ENCODE data around the gene VWA1.
"Not testable (repeated sequence)": the region's sequence is repeated elsewhere in the genome, so short reads cannot be mapped to it uniquely, and the experiment has no call there.

DNA sequence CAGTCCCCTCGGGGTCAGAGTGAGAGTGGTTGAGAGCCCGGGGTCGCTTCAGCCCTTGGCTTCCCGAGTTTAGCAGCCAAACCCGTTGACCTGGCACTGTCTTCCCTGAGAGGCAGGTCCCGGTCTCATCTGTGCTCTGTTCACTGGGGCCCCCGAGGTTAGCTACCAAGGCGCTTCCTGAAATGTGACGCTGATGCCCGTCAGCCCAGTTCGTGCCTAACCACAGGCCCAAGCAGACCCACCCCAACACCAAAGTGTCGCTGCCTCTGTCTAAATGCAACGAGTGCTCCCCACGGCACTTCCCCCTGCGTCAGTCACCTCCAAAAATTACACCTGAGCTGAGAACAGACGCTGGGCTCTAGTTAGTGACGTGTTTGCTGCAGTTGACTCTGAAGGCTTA is 40.5 kb downstream of the VWA1 start:
- not testable (repeated sequence) for TF ChIP-seq JUND (IDR thresholded peaks at IDR 0.05); CHD2 (IDR thresholded peaks at IDR 0.05; ENCODE audit: low read length, partially characterized antibody)
- TF ChIP-seq, protein P1, sequence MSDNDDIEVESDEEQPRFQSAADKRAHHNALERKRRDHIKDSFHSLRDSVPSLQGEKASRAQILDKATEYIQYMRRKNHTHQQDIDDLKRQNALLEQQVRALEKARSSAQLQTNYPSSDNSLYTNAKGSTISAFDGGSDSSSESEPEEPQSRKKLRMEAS (IDR thresholded peaks at IDR 0.05; ENCODE audit: low read depth) = not testable (repeated sequence)
